Endothelial cell of umbilical vein (primary cell): ENCODE measurements around the gene RNF186. TPM values are rescaled to one million over a fixed set of nuclear protein-coding genes. Genes with fewer than 3 reads are reported as not detected.

Source experiments
- BruUV-seq: library from RNA; stranded (reverse); fragments of 400-500 nt; replicated peaks from 2 replicates; lab custom pipeline; 2021; lab: Mats Ljungman, UMichigan
- CTCF ChIA-PET: fragments of 300-600, 350-600 bp; sonication (Branson Sonifier 250); formaldehyde crosslinking; loops from one replicate; lab custom pipeline; 2021; ENCODE audit warnings: antibody characterized with exemption, inconsistent platforms; lab: Charles Lee
- POLR2A ChIA-PET: fragments of 300-600, 350-600 bp; sonication (Branson Sonifier 250); formaldehyde crosslinking; loops from one replicate; lab custom pipeline; 2021; ENCODE audit warnings: antibody characterized with exemption, inconsistent platforms; lab: Charles Lee
- DNase-seq: peaks from one replicate; pipeline ENCODE4 v3.0.0-alpha.2; 2011; ENCODE audit warnings: low read depth, low spot score
- FAIRE-seq: peaks from 2 replicates; lab custom pipeline; 2011; peaks lifted over from hg19 to GRCh38; lab: Jason Lieb, UNC
- H2AFZ ChIP-seq: 2 replicates; pipeline ENCODE4 v1.6.0; 2012; ENCODE audit warnings: low read depth, low read length, control low read depth, inconsistent platforms
- H3K27ac ChIP-seq: 2 replicates; pipeline ENCODE4 v1.5.1; 2011; ENCODE audit warnings: low read depth, mild to moderate bottlenecking, control low read depth, low read length, moderate library complexity; ENCODE audit not compliant: insufficient read depth
- H3K27me3 ChIP-seq, 2 experiments: 2 replicates each; pipeline versions ENCODE4 v1.6.0 to v1.6.1; 2011; ENCODE audit warnings: low read length in 2 of 2, mixed read lengths in 1 of 2; ENCODE audit not compliant: control insufficient read depth in 2 of 2, insufficient read depth in 2 of 2
- H3K36me3 ChIP-seq, 2 experiments: 2 replicates in 1 of 2; 3 replicates in 1 of 2; pipeline ENCODE4 v1.5.1; 2011; ENCODE audit warnings: low read length in 2 of 2, mild to moderate bottlenecking in 1 of 2, moderate library complexity in 1 of 2; ENCODE audit not compliant: control insufficient read depth in 2 of 2, insufficient read depth in 2 of 2; ENCODE audit errors: extremely low read depth in 1 of 2
- H3K4me1 ChIP-seq: 3 replicates; pipeline ENCODE4 v1.5.1; 2011; ENCODE audit warnings: mild to moderate bottlenecking, low read length; ENCODE audit not compliant: control insufficient read depth, insufficient read depth; ENCODE audit errors: extremely low read depth
- H3K4me2 ChIP-seq: 2 replicates; pipeline ENCODE4 v1.6.1; 2011; ENCODE audit warnings: low read length, control low read depth, mixed read lengths; ENCODE audit not compliant: insufficient read depth
- H3K4me3 ChIP-seq, 3 experiments: fragments of 200-600 bp in 1 of 3; sonication (generic), shearing (Covaris generic) in 1 of 3; replicated peaks in 1 of 3; 2 replicates each; pipeline ENCODE4 v1.5.1; 2011 to 2016; ENCODE audit warnings: control low read depth in 3 of 3, low read length in 3 of 3, mild to moderate bottlenecking in 2 of 3, inconsistent platforms in 1 of 3, low read depth in 1 of 3, moderate library complexity in 1 of 3; ENCODE audit not compliant: insufficient read depth in 1 of 3
- H3K79me2 ChIP-seq: 2 replicates; pipeline ENCODE4 v1.6.0; 2012; ENCODE audit warnings: low read length, inconsistent platforms; ENCODE audit not compliant: control insufficient read depth, insufficient read depth
- H3K9ac ChIP-seq: replicated peaks from 2 replicates; pipeline ENCODE3; 2011; ENCODE audit warnings: low read length, control low read depth; ENCODE audit not compliant: insufficient read depth; ENCODE audit errors: extremely low read depth
- H3K9me1 ChIP-seq: replicated peaks from 3 replicates; pipeline ENCODE4 v1.6.0; 2011; ENCODE audit warnings: mild to moderate bottlenecking, low read length; ENCODE audit not compliant: control insufficient read depth, insufficient read depth; ENCODE audit errors: extremely low read depth
- H3K9me3 ChIP-seq: replicated peaks from 2 replicates; pipeline ENCODE4 v1.5.1; 2012; ENCODE audit warnings: low read length, inconsistent platforms; ENCODE audit not compliant: control insufficient read depth, insufficient read depth
- H4K20me1 ChIP-seq: replicated peaks from 2 replicates; pipeline ENCODE3; 2011; ENCODE audit warnings: mild to moderate bottlenecking, low read length; ENCODE audit not compliant: control insufficient read depth, insufficient read depth; ENCODE audit errors: extremely low read depth
- EZH2 ChIP-seq: IDR thresholded peaks from 2 replicates; pipeline ENCODE4 v1.6.1; 2012; ENCODE audit warnings: borderline replicate concordance, low read depth, mild to moderate bottlenecking, moderate library complexity, low read length, inconsistent platforms; ENCODE audit not compliant: severe bottlenecking
- FOS ChIP-seq: IDR thresholded peaks from 2 replicates; pipeline ENCODE4 v1.6.1; 2011; ENCODE audit warnings: mild to moderate bottlenecking, low read length, moderate library complexity, borderline replicate concordance; ENCODE audit not compliant: insufficient read depth
- GATA2 ChIP-seq: IDR thresholded peaks from 2 replicates; pipeline ENCODE4 v1.7.0; 2011; ENCODE audit warnings: low read depth, mild to moderate bottlenecking, moderate library complexity, mixed read lengths, low read length; ENCODE audit not compliant: insufficient read length, insufficient read depth
- JUN ChIP-seq: IDR thresholded peaks from 2 replicates; pipeline ENCODE4 v1.6.1; 2011; ENCODE audit warnings: borderline replicate concordance, low read depth; ENCODE audit not compliant: insufficient read length, insufficient read depth
- MYC ChIP-seq: IDR thresholded peaks from one replicate; pipeline ENCODE4 v1.6.1; 2011; ENCODE audit warnings: mild to moderate bottlenecking, low read depth, low read length
- POLR2A ChIP-seq: IDR thresholded peaks from 2 replicates; pipeline ENCODE4 v1.6.1; 2012; ENCODE audit warnings: low read depth, mild to moderate bottlenecking, control low read depth, low read length
- POLR2AphosphoS5 ChIP-seq: IDR thresholded peaks from 2 replicates; pipeline ENCODE4 v1.6.1; 2012; ENCODE audit warnings: low read depth, mild to moderate bottlenecking, control low read depth, low read length, moderate library complexity; ENCODE audit not compliant: insufficient read depth
- dilution Hi-C: fragments of 300-500 bp; cut with MboI; formaldehyde crosslinking; loops from one replicate; pipeline ENCODE4 v1.15.0; 2019; ENCODE audit warnings: low sequenced_read_pairs; ENCODE audit not compliant: extremely low pct_ligation_motif_present
- intact Hi-C: fragments of 100-400 bp; cut with micrococcal nuclease; formaldehyde crosslinking; loops from one replicate; pipeline ENCODE4 v1.10.0; 2022
- polyA plus RNA-seq, 4 experiments: library from polyadenylated mRNA; depleted of rRNA in 3 of 4; stranded (reverse) in 3 of 4; unstranded in 1 of 4; fragments of >200 nt; gene quantifications; 2 replicates each; pipeline versions ENCODE4 v1.2.1 to v1.2.3, GENCODE V29; 2011 to 2012; ENCODE audit warnings: missing spikeins in 1 of 4
- total RNA-seq: library from RNA; stranded (reverse); gene quantifications from 2 replicates; pipeline ENCODE4 v1.2.3, GENCODE V29; 2021
- TF ChIP-seq, protein P1 (sequence below), 2 donors: IDR thresholded peaks; 1 replicate in 1 of 2; 2 replicates in 1 of 2; pipeline ENCODE4 v1.5.1; 2011; ENCODE audit warnings: low read length in 2 of 2, mild to moderate bottlenecking in 2 of 2, moderate library complexity in 2 of 2, control low read depth in 1 of 2, inconsistent platforms in 1 of 2, low read depth in 1 of 2; ENCODE audit not compliant: insufficient read depth in 1 of 2; ENCODE audit errors: extremely low read depth in 1 of 2
- TF ChIP-seq, protein P2 (sequence below): IDR thresholded peaks from 2 replicates; pipeline ENCODE4 v1.6.1; 2011; ENCODE audit not compliant: insufficient read depth, insufficient read length

The RNF186 gene
- total and polyA plus RNA-seq, 2 donors (not counting 3 experiments of a cell fraction or from before 2014, with no cell fraction given), result not detected

- H3K27ac ChIP-seq, result no peak overlapping the region
- H3K4me2 ChIP-seq, result no peak overlapping the region
- no peak overlapping the region for H3K9ac ChIP-seq
- H3K27me3 ChIP-seq, result no peaks in the 10 kb centered on the region
- TF ChIP-seq, protein P1, sequence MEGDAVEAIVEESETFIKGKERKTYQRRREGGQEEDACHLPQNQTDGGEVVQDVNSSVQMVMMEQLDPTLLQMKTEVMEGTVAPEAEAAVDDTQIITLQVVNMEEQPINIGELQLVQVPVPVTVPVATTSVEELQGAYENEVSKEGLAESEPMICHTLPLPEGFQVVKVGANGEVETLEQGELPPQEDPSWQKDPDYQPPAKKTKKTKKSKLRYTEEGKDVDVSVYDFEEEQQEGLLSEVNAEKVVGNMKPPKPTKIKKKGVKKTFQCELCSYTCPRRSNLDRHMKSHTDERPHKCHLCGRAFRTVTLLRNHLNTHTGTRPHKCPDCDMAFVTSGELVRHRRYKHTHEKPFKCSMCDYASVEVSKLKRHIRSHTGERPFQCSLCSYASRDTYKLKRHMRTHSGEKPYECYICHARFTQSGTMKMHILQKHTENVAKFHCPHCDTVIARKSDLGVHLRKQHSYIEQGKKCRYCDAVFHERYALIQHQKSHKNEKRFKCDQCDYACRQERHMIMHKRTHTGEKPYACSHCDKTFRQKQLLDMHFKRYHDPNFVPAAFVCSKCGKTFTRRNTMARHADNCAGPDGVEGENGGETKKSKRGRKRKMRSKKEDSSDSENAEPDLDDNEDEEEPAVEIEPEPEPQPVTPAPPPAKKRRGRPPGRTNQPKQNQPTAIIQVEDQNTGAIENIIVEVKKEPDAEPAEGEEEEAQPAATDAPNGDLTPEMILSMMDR (IDR thresholded peaks at IDR 0.05; ENCODE audit: extremely low read depth in 1 of 2, insufficient read depth in 1 of 2, low read depth in 1 of 2, low read length in 2 of 2), result no peak
- no peak for TF ChIP-seq FOS
- TF ChIP-seq JUN, result no peak
- TF ChIP-seq MYC, result no peak
- TF ChIP-seq EZH2, result no peak
- TF ChIP-seq POLR2AphosphoS5, result no peak
- no peak for TF ChIP-seq POLR2A
- no peak for TF ChIP-seq GATA2
- TF ChIP-seq, protein P2, sequence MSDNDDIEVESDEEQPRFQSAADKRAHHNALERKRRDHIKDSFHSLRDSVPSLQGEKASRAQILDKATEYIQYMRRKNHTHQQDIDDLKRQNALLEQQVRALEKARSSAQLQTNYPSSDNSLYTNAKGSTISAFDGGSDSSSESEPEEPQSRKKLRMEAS, result no peak
- no TSS peak for BruUV-seq
- H3K9me3 ChIP-seq, result no peaks in the 10 kb centered on the region
- H2AFZ ChIP-seq, result no peak overlapping the region
- H3K9me1 ChIP-seq, result no peaks in the 10 kb centered on the region
- ChIA-PET CTCF (interaction anchor here (0.7 kb wide), 1 partner anchor 114 kb away, joined by 4 read pairs; the partner anchor contains the start of gene OTUD3), POLR2A (no interaction called here)
- DNase-seq, result no peak
- H3K4me3 ChIP-seq, result no peak overlapping the region
- no peaks in the 10 kb centered on the region for H3K36me3 ChIP-seq
- intact Hi-C loops (no loop called here), dilution Hi-C loops (no loop called here)
- no peaks in the 10 kb centered on the region for H3K79me2 ChIP-seq
- H3K4me1 ChIP-seq, result peaks cover 20% of the 10 kb centered on the region
- no peak for FAIRE-seq
- H4K20me1 ChIP-seq, result no peaks in the 10 kb centered on the region
Measured at GRCh38 chr1:19768353-19769210, 46.5 kb downstream of the RNF186 start.
